ENCODE results near the gene CD83. TPM values are rescaled to one million over a fixed set of nuclear protein-coding genes. Genes with fewer than 3 reads are reported as not detected.

Gene CD83
- total RNA-seq, 2 experiments from 2014 or later: 15.0 to 26.2 TPM

DNA sequence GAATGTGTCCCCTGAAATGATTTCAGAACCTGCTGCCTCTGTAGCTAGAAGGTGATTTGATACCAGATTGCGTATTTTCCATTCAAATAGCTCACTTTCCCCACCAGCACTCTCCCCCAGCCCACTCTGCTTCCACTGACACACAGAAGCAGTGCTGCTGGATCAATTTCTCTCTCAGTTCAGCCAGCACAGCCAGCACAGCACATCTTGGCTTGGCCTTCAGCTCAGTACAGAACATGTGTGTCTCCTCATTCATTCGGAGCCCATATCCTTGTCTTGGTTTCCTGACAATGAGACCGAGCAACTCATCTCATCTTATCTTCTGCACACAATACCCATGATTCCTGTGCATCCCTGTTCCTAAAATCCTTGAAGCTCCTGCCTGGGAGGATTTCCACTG, 33.8 kb upstream of the CD83 start:
- Histone ChIP-seq H3K36me3 (ENCODE audit: insufficient read depth, low read length) (no peaks in the 10 kb centered on the region), H3K4me1 (ENCODE audit: insufficient read depth, low read length, poor library complexity, severe bottlenecking) (peaks cover 4% of the 10 kb centered on the region), H3K9me3 (ENCODE audit: low read length) (no peaks in the 10 kb centered on the region), H3K27ac (ENCODE audit: low read depth, low read length, poor library complexity, severe bottlenecking) (no peak overlapping the region), H2AFZ (ENCODE audit: low read length) (no peak overlapping the region), H3K4me2 (ENCODE audit: low read length) (no peak overlapping the region), H3K79me2 (ENCODE audit: insufficient read depth, low read depth, low read length) (no peaks in the 10 kb centered on the region), H3K9me2 (ENCODE audit: insufficient read depth, low read length) (no peaks in the 10 kb centered on the region), H3K4me3 (ENCODE audit: low read depth, low read length, poor library complexity, severe bottlenecking) (no peak overlapping the region), H4K20me1 (ENCODE audit: insufficient read depth, low read length) (no peaks in the 10 kb centered on the region)
- BruUV-seq (replicated peaks): no TSS peak
- TF ChIP-seq, protein P1, sequence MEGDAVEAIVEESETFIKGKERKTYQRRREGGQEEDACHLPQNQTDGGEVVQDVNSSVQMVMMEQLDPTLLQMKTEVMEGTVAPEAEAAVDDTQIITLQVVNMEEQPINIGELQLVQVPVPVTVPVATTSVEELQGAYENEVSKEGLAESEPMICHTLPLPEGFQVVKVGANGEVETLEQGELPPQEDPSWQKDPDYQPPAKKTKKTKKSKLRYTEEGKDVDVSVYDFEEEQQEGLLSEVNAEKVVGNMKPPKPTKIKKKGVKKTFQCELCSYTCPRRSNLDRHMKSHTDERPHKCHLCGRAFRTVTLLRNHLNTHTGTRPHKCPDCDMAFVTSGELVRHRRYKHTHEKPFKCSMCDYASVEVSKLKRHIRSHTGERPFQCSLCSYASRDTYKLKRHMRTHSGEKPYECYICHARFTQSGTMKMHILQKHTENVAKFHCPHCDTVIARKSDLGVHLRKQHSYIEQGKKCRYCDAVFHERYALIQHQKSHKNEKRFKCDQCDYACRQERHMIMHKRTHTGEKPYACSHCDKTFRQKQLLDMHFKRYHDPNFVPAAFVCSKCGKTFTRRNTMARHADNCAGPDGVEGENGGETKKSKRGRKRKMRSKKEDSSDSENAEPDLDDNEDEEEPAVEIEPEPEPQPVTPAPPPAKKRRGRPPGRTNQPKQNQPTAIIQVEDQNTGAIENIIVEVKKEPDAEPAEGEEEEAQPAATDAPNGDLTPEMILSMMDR (conservative IDR thresholded peaks at IDR 0.05; ENCODE audit: low read length): no peak
- no peak for TF ChIP-seq EZH2phosphoT487 (IDR thresholded peaks at IDR 0.05; ENCODE audit: borderline replicate concordance, low read depth, low read length)
- ChIA-PET CTCF (ENCODE audit: unreplicated experiment) (no interaction called here), POLR2A (interaction anchor here (0.5 kb wide), 1 partner anchor 17 kb away, joined by 3 read pairs; no protein-coding TSS in a partner anchor)
- intact Hi-C loops (cut with micrococcal nuclease; ENCODE audit: unreplicated experiment): no loop called here
- no peak for DNase-seq (ENCODE audit: low spot score)

DNA sequence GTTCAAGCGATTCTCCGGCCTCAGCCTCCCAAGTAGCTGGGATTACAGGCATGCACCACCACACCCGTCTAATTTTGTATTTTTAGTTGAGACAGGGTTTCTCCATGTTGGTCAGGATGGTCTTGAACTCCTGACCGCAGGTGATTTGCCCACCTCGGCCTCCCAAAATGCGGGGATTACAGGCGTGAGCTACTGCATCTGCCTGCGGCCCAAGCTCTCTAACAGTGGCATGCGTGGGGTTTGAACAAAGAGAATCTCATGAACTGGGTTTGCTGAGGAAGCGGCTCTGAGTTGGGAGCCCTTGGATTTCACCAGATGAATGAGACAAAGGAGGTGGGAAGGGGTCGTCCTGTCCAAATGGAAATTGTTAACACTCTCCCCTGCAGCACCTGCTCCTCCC, 33.2 kb upstream of the CD83 start:
- Histone ChIP-seq H3K36me3 (ENCODE audit: insufficient read depth, low read length) (no peaks in the 10 kb centered on the region), H3K4me1 (ENCODE audit: insufficient read depth, low read length, poor library complexity, severe bottlenecking) (peaks cover 10% of the 10 kb centered on the region), H3K4me3 (ENCODE audit: low read depth, low read length, poor library complexity, severe bottlenecking) (no peak overlapping the region), H3K9me3 (ENCODE audit: low read length) (no peaks in the 10 kb centered on the region), H3K27ac (ENCODE audit: low read depth, low read length, poor library complexity, severe bottlenecking) (no peak overlapping the region), H3K4me2 (ENCODE audit: low read length) (no peak overlapping the region), H3K79me2 (ENCODE audit: insufficient read depth, low read depth, low read length) (no peaks in the 10 kb centered on the region), H4K20me1 (ENCODE audit: insufficient read depth, low read length) (no peaks in the 10 kb centered on the region), H3K9me2 (ENCODE audit: insufficient read depth, low read length) (no peaks in the 10 kb centered on the region), H2AFZ (ENCODE audit: low read length) (no peak overlapping the region)
- TF ChIP-seq, protein P1 (conservative IDR thresholded peaks at IDR 0.05; ENCODE audit: low read length): no peak
- no peak for TF ChIP-seq EZH2phosphoT487 (IDR thresholded peaks at IDR 0.05; ENCODE audit: borderline replicate concordance, low read depth, low read length)
- DNase-seq (ENCODE audit: low spot score): no peak
- CTCF ChIA-PET (ENCODE audit: unreplicated experiment): no interaction called here
- no TSS peak for BruUV-seq (replicated peaks)
- POLR2A ChIA-PET: interaction anchor here (0.5 kb wide), 1 partner anchor 18 kb away, joined by 3 read pairs; no protein-coding TSS in a partner anchor
- intact Hi-C loops (cut with micrococcal nuclease; ENCODE audit: unreplicated experiment): no loop called here

DNA sequence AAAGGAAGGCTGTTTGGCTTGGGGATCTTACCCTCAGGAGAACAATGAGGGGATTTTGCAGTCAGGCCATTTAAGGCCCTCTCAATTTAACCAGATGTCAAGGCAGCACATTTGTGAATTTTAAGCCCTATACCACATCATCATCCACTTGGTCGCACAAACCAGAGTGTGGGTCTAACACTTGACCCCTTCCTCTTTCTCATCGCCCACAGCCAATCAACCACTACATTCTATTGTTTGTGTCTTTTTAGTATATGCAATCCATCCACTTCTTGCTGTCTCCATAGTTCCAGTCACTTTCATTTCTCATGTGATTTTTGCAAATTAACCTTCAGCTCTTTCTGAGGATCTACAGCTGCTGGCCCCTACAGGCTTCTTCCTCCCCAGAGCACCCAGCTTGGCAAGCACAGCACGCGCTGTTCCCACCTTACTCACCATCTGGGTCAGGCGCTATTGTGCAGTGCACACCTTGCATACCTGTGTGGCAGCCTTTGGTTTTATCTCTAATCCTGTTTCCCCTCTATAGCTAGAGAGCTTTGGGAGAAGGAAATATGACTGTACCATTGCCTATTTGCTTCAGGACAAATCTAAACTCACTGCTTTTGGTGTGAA, 32.3 kb upstream of the CD83 start:
- ChIA-PET CTCF (ENCODE audit: unreplicated experiment) (no interaction called here), POLR2A (interaction anchor here (1.3 kb wide), 1 partner anchor 8 kb away, joined by 3 read pairs; no protein-coding TSS in a partner anchor)
- H3K4me1 ChIP-seq (ENCODE audit: insufficient read depth, low read length, poor library complexity, severe bottlenecking): peaks cover 10% of the 10 kb centered on the region
- no peaks in the 10 kb centered on the region for H3K36me3 ChIP-seq (ENCODE audit: insufficient read depth, low read length)
- H3K79me2 ChIP-seq (ENCODE audit: insufficient read depth, low read depth, low read length): no peaks in the 10 kb centered on the region
- H4K20me1 ChIP-seq (ENCODE audit: insufficient read depth, low read length): no peaks in the 10 kb centered on the region
- DNase-seq (ENCODE audit: low spot score): no peak
- H3K27ac ChIP-seq (ENCODE audit: low read depth, low read length, poor library complexity, severe bottlenecking): no peak overlapping the region
- TF ChIP-seq EZH2phosphoT487 (IDR thresholded peaks at IDR 0.05; ENCODE audit: borderline replicate concordance, low read depth, low read length): no peak
- TF ChIP-seq, protein P1 (conservative IDR thresholded peaks at IDR 0.05; ENCODE audit: low read length): no peak
- H3K4me2 ChIP-seq (ENCODE audit: low read length): no peak overlapping the region
- no TSS peak for BruUV-seq (replicated peaks)
- H2AFZ ChIP-seq (ENCODE audit: low read length): no peak overlapping the region
- no peaks in the 10 kb centered on the region for H3K9me2 ChIP-seq (ENCODE audit: insufficient read depth, low read length)
- H3K4me3 ChIP-seq (ENCODE audit: low read depth, low read length, poor library complexity, severe bottlenecking): no peak overlapping the region
- no peaks in the 10 kb centered on the region for H3K9me3 ChIP-seq (ENCODE audit: low read length)
- intact Hi-C loops (cut with micrococcal nuclease; ENCODE audit: unreplicated experiment): no loop called here

Data from OCI-LY7 (cell line).